GM21423 (cell line): ENCODE data around the gene TCAIM.
"Not testable (repeated sequence)": the region's sequence is repeated elsewhere in the genome, so short reads cannot be mapped to it uniquely, and the experiment has no call there.

Experiments used
- ATAC-seq: cut with Tn5 transposase; IDR thresholded peaks from one replicate; pipeline ENCODE4 v1.9.1; 2021; ENCODE audit warnings: mild to moderate bottlenecking, moderate library complexity; ENCODE audit not compliant: unreplicated experiment

Gene TCAIM

DNA sequence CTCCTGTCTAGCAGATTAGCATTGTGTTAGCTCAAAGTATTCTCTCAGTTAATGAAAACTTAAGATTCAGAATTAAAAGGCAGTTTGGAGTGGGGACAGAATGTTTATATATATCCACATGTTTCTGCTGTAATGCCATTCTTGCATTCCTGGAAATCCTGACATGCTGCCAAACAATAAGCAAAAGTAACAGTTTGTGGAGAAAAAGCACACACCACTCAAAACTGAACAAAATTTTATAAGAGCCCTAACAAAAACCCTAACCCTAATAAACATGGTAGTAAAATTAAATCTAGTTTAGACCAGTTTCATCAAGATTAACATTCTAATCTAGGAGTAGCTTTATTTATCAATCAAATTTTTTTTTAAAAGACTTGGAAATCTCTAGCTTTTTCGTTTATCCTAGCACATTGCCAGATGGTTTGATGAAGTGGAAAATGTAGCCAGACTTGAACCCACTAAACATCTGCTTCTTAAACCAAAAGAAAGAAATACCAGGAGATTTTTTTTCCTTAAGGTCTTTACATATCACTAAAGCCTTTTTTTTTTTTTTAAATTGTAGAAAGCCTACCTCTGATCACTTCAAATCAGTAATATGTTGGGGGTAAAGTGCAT is 3.7 kb downstream of the TCAIM start:
- no peak for ATAC-seq

DNA sequence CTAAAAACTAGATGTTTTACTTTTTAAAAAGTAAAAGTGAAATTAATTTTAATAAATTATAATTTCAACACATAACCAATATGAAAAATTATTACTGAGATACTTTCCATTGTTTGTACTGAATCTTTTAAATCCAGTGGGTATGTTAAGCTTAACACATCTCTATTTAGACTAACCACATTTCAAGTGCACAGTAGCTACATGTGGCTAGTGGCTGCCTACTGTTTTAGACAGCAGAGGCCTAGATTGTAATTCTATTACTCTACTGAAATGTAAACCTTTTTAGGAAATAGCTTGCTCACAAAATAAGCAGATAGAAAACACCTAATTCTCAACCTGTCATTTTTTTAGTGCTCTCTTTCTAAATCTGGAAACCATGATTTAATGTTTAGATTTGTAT is 4.9 kb downstream of the TCAIM start:
- no peak for ATAC-seq

DNA sequence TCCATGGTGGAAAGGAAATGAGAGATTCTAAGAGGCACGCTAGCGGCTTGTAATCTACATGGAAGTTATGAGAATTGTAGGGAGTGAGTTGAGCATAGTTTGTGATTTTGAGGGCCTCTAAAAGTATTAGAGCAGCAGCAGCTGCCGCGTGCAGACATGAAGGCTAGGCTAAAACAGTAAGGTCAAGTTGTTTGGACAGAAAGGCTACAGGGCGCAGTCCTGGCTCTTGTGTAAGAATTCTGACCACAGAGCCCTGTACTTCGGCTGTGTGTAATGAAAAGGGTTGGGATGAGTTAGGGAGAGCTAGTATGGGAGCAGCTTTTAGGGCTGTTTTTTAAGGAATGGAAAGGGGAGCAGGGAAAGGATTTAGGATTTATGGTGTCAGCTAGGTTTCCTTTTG is 8.0 kb downstream of the TCAIM start:
- ATAC-seq, result not testable (repeated sequence)

DNA sequence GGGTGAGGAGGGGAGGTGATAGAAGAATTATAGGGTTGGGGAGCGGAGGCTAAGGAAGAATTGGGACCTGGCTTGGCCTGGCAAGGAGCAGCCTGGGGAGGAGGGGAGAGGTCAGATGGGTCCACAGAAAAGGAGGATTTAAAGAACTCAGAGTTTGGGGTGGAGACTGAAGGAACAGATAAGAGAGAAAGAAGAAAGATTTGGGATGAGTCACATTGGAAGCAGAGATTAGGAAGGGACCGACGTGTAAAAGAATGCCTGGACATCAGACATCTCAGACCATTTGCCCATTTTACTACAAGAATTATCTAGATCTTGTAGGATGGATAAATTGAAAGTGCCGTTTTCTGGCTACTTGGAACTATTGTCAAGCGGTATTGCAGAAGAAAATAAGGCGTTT is 10.4 kb downstream of the TCAIM start:
- ATAC-seq, result no peak

DNA sequence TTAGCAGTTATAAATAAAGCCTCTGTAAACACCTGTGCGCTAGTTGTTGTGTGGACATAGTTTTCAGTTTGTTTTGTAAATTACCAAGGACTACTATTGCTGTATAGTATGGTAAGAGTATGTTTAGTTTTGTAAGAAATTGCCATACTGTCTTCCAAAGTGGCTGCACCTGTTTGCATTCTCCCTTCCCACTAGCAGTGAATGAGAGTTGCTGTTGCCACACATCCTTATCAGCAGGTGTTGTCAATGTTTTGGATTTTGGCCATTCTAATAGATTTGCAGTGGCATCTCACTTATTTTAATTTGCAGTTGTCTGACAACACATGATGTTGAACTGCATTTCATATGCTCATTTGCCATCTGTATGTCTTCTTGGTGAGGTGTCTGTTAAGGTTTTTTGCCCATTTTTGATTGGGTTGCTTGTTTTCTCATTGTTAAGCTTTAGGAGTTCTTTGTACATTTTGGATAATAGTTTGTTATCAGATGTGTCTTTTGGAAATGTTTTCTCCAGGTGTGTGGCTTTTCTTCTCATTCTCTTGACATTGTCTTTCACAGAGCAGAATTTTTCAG is 14.9 kb downstream of the TCAIM start:
- ATAC-seq, result no peak

DNA sequence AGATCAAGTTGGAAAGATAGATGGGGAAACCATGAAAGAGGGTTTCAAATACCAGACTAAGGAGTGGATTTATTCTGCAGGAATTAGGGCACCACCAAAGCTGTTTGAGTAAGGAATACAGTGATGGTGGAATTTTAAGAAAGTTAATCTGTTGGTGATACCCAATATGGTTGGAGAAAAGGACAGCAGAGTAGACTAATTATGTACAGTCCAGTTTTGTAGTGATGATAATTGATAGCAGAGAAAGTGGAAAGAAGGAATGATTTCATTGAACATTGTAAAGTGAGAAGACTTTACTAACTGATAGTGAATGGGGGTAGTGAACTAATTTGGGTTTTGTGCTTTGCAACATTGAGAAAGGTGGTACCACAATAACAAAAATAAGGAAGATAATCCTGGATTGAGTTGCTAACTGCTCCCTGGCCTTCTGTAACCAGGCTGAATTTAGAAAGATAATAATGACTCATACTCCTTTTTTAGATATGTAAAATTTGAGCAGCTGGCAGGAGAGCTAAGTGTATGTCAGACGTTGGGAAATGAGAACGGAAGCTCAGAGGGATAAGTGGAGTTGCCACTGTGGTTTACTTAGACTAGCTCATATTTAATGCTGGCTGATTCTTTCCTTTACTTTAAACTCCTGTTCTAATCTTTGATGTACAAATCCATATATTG is 16.9 kb downstream of the TCAIM start:
- ATAC-seq, result no peak

DNA sequence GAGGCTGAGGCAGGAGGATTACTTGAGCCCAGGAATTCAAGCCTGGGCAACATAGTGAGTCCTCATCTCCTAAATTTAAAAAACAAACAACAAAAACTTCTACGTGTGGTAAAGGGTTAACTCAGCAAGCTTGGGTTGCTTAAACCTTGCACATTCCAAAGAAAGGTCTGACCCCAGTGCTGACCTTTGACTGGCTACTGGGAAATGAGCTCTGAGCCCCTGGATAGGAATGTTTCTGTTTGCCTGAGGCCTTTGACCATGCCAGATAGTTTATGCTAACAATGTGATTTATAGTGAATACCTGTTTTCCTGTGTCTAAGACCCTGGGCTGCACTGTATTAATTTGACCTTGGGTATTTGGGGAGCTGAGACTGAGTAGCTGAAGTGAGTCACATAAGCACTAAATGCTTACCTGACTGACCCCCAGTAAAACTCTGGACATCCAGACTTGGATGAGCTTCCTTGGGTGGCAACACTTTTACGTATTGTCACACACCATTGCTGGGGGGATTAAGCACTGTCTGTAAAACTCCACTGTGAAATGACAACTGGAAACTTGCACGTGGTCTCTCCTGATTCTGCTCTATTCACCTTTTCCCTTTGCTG is 20.7 kb downstream of the TCAIM start:
- ATAC-seq, result no peak

DNA sequence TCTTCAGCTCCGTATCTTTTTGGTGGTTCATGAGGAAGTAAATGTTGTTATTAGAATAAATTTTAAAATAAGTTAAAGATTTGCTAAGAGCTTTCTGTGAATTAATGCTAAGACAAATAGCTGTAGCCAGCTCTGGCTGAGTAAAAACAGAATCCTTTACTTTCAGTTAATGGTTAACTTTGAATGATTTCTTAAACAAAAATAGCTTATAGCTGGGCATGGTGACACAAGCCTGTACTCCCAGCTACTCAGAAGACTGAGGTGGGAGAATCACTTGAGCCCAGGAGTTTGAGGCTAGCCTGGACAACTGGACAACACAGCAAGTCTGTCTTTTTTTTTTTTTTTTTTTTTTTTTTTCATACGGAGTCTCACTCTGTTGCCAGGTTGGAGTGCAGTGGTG is 25.0 kb downstream of the TCAIM start:
- ATAC-seq, result peak; percentile 74

DNA sequence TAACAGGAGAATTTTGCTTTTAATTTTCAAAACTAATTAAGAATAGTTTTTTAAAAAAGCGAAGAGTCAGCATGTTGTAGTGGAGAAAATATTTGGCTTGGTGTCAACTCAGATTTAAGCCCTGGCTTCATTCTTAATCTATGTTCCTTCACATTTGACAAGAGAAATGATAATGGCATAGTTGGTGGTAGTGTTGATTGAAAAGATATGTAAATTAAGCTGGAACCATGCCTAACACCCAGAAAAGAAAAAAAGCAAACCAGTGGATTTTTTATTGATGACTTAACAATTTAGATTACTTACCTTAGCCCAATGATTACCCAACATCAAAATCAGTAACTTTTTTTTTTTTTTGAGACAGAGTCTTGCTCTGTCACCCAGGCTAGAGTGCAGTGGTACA is 27.4 kb downstream of the TCAIM start:
- ATAC-seq, result no peak

DNA sequence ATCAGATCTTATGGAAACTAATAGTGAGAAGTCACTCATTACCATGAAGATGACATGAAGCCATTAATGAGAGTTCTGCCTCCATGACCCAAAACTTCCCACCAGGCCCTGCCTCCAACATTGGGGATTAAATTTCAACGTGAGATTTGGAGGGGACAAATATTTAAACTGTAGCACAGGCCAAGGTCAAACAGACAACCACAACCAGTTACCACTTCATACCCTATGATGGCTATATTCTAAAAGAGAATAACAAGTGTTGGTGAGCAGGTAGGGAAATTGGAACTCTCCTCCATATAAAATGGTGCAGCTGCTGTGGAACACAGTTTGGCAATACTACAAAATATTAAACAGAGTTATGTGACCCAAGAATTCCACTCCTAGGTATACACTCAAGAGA is 36.9 kb downstream of the TCAIM start:
- ATAC-seq, result no peak

DNA sequence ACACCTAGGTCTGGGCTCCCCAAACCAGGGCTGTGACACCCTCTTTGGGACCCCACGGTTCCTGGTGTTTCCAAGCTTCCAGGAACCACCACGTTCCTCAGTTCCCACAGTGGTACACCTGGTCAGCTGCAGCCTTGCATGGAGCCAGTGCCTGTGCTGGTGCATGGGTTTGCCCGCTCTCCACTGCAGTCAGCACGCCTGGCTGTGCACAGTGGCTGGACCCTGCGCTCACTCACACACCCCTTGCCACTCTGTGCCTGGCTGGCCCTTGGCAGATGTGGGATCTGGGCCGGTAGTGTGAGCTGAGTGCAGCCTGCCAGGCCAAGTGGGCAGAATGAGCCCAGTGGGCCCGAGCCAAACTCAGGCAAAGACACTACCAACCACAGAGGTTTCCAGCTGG is 48.8 kb downstream of the TCAIM start:
- ATAC-seq, result no peak

DNA sequence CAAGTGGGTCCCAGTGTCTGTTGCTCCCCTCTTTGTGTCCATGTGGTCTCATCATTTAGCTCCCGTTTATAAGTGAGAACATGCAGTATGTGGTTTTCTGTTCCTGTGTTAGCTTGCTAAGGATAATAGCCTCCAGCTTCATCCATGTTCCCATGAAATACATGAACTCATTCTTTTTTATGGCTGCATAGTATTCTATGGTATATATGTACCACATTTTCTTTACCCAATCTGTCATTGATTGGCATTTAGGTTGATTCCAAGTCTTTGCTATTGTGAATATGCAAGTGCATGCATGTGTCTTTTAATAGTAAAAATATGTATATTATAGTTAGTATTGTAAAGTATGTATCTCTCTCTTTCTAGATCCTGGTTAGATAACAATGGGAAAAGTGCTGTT is 53.9 kb downstream of the TCAIM start:
- no peak for ATAC-seq

DNA sequence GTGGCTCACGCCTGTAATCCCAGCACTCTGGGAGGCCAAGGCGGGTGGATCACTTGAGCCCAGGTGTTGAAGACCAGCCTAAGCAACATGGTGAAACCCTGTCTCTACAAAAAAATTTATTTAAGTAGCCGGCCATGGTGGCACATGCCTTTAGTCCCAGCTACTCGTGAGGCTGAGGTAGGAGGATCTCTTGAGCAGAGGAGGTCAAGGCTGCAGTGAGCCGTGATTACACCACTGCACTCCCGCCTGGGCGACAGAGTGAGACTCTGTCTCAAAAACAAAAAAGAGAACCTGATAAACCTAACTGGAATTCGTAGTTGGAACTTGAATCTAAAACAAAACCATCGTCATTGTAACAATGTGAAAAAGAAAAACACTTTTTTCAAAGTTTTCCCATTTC is 57.1 kb downstream of the TCAIM start:
- no peak for ATAC-seq

DNA sequence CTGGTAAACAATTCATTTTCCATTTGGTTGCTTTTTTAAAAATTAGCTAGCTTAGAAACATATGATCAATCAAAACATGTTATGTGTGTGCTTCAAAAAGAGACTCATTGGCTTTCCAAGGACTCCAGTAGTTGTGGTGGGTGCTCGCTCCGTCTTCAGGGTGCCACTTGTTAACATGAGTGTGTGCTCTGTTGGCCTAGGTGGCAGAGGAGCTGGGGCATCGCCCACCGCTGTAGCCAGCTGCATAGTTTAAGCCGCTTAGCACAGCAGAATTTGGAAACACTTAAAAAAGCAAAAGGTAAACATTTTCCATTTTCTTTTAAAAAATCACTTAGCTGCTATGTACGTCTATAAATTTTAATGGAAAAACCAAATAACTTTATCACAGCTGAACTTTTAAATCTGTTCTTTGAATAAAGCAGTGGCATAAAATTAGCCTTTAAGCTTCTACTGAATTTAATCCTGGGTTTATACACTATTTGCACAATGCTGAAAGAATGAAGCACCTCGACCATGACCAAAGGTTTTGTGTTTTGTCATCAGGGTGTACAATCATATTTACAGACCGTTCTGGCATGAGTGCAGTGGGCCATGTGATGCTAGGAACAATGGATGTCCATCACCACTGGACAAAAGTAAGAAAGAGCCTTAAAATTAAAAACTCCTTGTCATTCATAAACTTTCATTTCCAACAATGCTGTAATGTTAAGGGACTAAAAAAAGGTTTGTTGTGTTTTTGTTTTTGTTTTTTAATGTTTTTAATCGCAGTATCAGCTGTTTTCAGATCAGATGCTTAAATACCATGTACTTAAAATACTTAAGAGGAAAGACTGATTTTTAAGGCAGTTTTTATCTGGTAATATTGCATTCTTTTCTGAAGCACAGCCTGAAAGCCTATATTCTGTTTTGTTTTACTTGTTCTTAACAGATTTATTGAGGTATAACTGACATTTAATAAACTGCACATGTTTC is 57.9 kb downstream of the TCAIM start:
- ATAC-seq, result no peak

DNA sequence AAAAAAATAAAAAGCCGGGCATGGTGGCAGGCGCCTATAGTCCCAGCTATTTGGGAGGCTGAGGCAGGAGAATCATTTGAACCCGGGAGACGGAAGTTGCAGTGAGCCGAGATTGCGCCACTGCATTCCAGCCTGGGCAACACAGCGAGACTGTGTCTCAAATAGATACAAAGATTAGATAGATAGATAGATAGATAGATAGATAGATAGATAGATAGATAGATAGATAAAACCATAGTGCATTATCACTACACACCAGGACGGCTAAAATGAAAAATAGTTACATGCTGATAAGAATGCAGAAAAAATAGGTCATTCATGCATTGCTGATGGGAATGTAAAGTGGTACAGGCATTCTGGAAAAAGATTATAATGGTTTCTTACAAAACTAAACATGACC is 59.7 kb downstream of the TCAIM start:
- not testable (repeated sequence) for ATAC-seq

DNA sequence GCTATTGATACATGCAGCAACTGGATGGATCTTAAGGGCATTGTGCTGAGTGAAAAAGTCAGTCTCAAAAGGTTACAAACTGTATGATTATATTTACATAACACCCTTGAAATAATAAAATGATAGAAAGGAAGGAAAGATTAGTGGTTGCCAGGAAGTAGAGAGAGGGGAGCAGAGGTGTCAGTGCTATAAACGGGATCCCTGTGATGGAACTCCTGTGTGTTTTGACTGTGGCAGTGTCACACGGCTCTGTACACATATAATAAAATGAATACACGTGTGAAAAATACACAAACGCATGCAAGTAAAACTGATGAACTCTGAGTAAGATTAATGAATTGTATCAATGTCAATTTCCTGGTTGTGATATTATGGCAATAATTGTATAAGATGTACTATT is 60.3 kb downstream of the TCAIM start:
- ATAC-seq, result no peak

DNA sequence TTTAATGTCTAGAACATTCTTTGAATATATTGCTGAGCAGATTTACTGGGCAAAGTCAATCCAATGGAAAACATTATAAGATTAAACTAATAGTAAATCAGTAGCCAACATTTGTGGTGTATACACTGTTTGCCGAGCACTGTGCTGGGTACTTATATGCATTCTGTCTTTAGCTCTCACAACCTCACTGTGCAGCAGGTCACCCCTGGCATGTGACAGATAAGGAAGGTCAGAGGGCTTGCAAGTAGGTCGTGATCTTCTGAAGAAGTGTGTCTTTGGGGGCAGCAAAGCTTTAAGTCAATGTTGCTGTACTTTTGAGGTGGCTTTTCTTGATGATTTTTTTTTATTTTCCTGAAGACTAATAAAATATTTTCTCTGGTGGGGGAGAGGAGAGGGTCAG is 62.2 kb downstream of the TCAIM start:
- no peak for ATAC-seq

DNA sequence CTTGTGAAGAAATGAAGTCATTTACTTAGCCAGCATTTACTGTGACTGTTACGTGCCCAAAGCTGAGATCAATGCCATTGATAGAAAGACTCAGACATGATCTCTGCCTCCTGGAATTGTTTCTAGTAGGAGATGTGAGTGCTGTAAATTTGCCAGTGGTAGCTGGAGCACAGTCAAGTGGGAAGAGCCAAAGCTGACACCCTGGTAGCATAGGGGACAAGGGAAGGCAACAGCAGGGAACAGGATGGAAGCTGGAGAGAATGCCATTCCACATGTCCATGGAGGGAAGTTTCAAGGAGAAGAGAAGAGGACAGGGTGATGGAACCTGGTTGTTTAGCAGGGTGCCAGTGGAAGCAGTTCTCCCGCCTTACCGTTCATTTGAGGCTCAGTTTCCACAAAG is 64.0 kb downstream of the TCAIM start:
- no peak for ATAC-seq

DNA sequence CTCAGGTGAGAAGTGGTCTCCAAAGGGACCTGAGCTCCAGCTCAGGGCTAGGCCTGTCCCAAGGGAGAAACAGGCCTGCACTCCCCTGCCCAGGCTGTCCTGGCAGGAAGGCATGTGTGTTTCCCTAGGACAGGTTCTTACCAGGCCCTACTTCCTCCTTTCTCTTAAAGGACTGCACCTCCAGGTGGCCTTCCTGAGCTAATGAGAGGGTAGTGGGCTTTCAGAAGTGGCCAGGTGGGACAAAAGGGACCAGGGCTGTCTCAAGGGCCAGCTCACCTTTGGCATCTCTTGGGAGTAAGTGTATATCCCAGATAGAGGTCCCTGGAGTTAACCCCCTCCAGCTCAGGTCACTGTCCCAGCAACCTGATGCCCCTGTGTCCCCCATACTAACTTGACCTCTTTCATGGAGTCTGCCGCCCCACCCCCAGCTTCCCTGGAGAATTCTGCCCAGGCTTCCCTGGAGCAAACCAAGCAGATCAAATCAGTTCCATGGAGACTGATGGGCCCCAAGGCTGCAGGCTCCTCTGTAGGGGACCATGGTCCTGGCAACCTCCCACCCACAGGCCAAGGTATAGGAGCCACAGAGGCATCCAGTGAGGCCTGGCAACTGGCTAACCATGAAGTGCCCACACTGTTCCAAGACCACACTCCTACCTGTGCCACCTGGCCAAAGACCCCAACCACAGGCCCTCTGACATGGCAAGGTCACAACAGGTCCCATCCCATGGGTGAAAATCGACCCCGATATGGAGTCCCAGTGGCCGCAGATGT is 71.3 kb downstream of the TCAIM start:
- ATAC-seq, result no peak

DNA sequence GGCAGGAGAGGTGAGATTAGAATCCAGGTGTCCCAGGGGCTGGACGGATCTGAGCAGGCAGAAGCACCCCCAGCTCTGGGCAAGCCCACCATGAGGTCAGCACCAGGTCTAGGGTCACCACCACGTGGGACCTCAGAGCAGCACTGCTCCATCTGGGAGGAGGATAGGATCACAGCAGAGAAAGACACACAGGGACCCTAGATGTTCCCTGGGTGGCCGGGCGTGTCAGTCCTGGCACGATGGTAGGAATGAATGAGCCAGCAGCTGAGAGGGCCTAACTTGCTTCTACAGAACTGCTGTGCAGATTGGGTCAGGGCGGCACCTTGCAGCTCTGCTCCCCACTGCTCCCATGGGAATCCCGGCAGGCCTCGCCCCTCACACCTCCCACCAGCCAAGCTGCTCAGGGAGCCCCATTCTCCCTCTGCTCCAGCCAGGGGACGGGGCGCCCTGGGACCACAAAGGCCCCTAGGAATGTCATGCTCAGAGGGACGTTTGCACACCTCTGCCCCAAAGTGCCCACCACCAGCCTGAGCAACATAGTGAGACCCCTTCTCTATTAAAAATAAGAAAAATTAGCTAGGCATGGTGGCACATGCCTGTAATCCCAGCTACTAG is 72.6 kb downstream of the TCAIM start:
- no peak for ATAC-seq
